Cardiac muscle cell (in vitro differentiated cells and primary cell): Measurements from ENCODE around the gene LRRC75B. TPM values are rescaled to one million over a fixed set of nuclear protein-coding genes. Genes with fewer than 3 reads are reported as not detected.
A peak's percentile ranks its signal among the peaks of the same experiment; 100 is the strongest.

Experiments
- DNase-seq, 2 donors: peaks; one replicate each; pipeline versions ENCODE4 v3.0.0 to v3.0.0-alpha.2; 2010 to 2017; ENCODE audit warnings: low read depth in 1 of 2, low spot score in 1 of 2
- H3K27ac ChIP-seq: fragments of 200-600 bp; sonication (generic); 2 replicates; pipeline ENCODE4 v1.5.1; 2016
- H3K27me3 ChIP-seq: fragments of 200-600 bp; sonication (generic); 2 replicates; pipeline ENCODE4 v1.6.0; 2016; ENCODE audit warnings: control low read depth
- H3K36me3 ChIP-seq: fragments of 200-600 bp; sonication (generic); 2 replicates; pipeline ENCODE4 v1.5.1; 2016; ENCODE audit warnings: control low read depth
- H3K4me1 ChIP-seq: fragments of 200-600 bp; sonication (generic); 2 replicates; pipeline ENCODE4 v1.8.1; 2017; ENCODE audit warnings: low read depth, mild to moderate bottlenecking, mixed run types
- H3K4me3 ChIP-seq: fragments of 200-600 bp; sonication (generic); 2 replicates; pipeline ENCODE4 v1.5.1; 2016; ENCODE audit warnings: mild to moderate bottlenecking
- H3K9me3 ChIP-seq: fragments of 200-600 bp; sonication (generic); 2 replicates; pipeline ENCODE4 v1.5.1; 2017; ENCODE audit warnings: low read depth, mild to moderate bottlenecking, control low read depth
- polyA plus RNA-seq: library from polyadenylated mRNA; unstranded; fragments of >200 nt; fragmentation: Nextera tagmentation; extraction: Ambion mirVana; gene quantifications from 2 replicates; pipeline ENCODE4 v1.2.1, GENCODE V29; 2016
- total RNA-seq: library from RNA; depleted of rRNA; stranded (reverse); fragments of >200 nt; gene quantifications from 2 replicates; pipeline ENCODE4 v1.2.3, GENCODE V29; 2016
- TF ChIP-seq, protein P1 (sequence below): IDR thresholded peaks from 2 replicates; pipeline ENCODE4 v1.5.1; 2012; ENCODE audit warnings: low read depth, mild to moderate bottlenecking, low read length

Gene LRRC75B
- total and polyA plus RNA-seq, 2 experiments from 2014 or later = 42.4 to 48.4 TPM

DNA sequence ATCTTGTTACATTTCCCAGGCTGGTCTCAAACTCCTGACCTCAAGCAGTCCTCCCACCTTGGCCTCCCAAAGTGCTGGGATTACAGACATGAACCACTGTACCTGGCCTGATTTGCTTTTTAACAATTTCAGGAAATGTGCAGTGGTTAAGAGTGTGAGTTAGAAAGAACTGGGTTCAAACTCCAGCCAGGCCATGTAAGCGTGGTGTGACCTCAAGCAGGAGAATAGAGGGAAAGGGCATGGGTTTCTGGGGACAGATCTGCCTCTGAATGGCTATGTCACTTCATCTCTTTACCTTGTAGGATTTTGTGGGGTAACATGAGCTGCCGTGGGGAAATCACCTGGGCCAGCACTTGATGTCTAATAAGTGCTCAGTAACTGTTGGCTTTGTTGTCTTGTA lies 27.8 kb downstream of the LRRC75B start:
- H3K4me3 ChIP-seq = no peak overlapping the region
- peaks cover 21% of the 10 kb centered on the region for H3K36me3 ChIP-seq
- DNase-seq = no peak
- H3K27me3 ChIP-seq = no peaks in the 10 kb centered on the region
- TF ChIP-seq, protein P1, sequence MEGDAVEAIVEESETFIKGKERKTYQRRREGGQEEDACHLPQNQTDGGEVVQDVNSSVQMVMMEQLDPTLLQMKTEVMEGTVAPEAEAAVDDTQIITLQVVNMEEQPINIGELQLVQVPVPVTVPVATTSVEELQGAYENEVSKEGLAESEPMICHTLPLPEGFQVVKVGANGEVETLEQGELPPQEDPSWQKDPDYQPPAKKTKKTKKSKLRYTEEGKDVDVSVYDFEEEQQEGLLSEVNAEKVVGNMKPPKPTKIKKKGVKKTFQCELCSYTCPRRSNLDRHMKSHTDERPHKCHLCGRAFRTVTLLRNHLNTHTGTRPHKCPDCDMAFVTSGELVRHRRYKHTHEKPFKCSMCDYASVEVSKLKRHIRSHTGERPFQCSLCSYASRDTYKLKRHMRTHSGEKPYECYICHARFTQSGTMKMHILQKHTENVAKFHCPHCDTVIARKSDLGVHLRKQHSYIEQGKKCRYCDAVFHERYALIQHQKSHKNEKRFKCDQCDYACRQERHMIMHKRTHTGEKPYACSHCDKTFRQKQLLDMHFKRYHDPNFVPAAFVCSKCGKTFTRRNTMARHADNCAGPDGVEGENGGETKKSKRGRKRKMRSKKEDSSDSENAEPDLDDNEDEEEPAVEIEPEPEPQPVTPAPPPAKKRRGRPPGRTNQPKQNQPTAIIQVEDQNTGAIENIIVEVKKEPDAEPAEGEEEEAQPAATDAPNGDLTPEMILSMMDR = no peak
- H3K4me1 ChIP-seq = no peaks in the 10 kb centered on the region
- no peak overlapping the region for H3K27ac ChIP-seq
- no peaks in the 10 kb centered on the region for H3K9me3 ChIP-seq

DNA sequence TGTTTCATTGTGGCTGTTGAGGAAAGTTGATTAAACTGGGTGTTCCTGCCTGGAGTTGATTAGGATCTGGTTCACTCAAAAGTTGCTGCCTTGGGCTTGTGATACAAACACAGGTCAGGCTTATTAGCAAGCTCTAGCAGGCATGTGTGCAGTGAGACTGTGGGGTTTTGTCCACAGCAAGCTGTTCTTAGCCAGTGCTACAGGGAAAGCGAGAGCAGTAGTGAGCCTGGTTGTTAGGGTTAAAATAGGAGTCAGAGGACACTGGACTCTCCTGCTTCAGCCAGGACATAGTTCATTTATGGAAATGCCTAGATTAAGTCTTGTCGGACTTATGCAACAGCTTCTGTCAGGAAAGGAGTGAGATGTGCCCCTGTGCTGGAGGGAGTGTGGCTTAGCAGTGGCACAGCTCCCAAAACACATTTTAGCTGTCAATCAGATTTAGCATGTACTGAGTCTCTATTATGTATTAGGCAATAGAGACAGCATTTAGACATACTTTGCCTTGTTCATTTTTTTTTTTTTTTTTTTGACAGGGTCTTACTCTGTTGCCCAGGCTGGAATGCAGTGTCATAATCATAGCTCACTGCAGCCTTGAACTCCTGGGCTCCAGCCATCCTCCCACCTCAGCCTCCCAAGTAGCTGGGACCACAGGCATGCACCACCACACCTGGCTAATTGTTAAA lies 28.4 kb downstream of the LRRC75B start:
- Histone ChIP-seq H3K4me1 (no peaks in the 10 kb centered on the region), H3K9me3 (no peaks in the 10 kb centered on the region), H3K27me3 (no peaks in the 10 kb centered on the region), H3K27ac (peak overlapping the region; percentile 45), H3K36me3 (peaks cover 18% of the 10 kb centered on the region), H3K4me3 (no peak overlapping the region)
- TF ChIP-seq, protein P1 = no peak
- peak in 1 of 2 donors; percentile 79 for DNase-seq

GRCh38 chr22:24563246-24563645 lies 29.6 kb downstream of the LRRC75B start:
- Histone ChIP-seq H3K4me1 (no peaks in the 10 kb centered on the region), H3K4me3 (no peak overlapping the region), H3K27me3 (no peaks in the 10 kb centered on the region), H3K27ac (peak overlapping the region; percentile 45), H3K9me3 (no peaks in the 10 kb centered on the region), H3K36me3 (peaks cover 19% of the 10 kb centered on the region)
- TF ChIP-seq, protein P1 = no peak
- DNase-seq = no peak

- Histone ChIP-seq H3K36me3 (peaks cover 24% of the 10 kb centered on the region), H3K4me1 (peaks cover 8% of the 10 kb centered on the region), H3K9me3 (no peaks in the 10 kb centered on the region), H3K27ac (peak overlapping the region; percentile 52), H3K27me3 (no peaks in the 10 kb centered on the region), H3K4me3 (no peak overlapping the region)
- TF ChIP-seq, protein P1 = no peak
- peak in 1 of 2 donors; percentile 7 for DNase-seq
Observed at GRCh38 chr22:24559471-24559870, 33.4 kb downstream of the LRRC75B start.

GRCh38 chr22:24555165-24556039 lies 37.5 kb downstream of the LRRC75B start, which contains the start of gene SNRPD3:
Gene SNRPD3 (plus strand): TSS chr22:24555999. CDS start chr22:24557675, 1,676 bp downstream.
- Histone ChIP-seq H3K9me3 (no peaks in the 10 kb centered on the region), H3K4me3 (peak within 1 kb of the TSS; percentile 84), H3K27ac (peak within 1 kb of the TSS; percentile 86), H3K4me1 (peaks cover 19% of the 10 kb centered on the region), H3K27me3 (no peaks in the 10 kb centered on the region), H3K36me3 (peaks cover 18% of the 10 kb centered on the region)
- TF ChIP-seq, protein P1 = peak; percentile 33
- DNase-seq = peak; percentile 98 to 99
